ENCODE measurements around the gene ACTR2.
A peak's percentile ranks its signal among the peaks of the same experiment; 100 is the strongest.
"Not testable (repeated sequence)": the region's sequence is repeated elsewhere in the genome, so short reads cannot be mapped to it uniquely, and the experiment has no call there.

ACTR2 gene

GRCh38 chr2:65231121-65231520 lies 3.5 kb downstream of the ACTR2 start:
- peak in 2 of 3 donors; percentile 41 to 46 for DNase-seq

- peak; percentile 70 to 81 (median 76) for DNase-seq
Observed at GRCh38 chr2:65231892-65232477, 4.4 kb downstream of the ACTR2 start.

GRCh38 chr2:65232636-65233035 lies 5.0 kb downstream of the ACTR2 start:
- DNase-seq: peak; percentile 35 to 83 (median 81)

- peak in 1 of 3 donors; percentile 13 for DNase-seq
Observed at GRCh38 chr2:65240657-65241056, 13.0 kb downstream of the ACTR2 start.

- peak in 1 of 3 donors; percentile 7 for DNase-seq
Observed at GRCh38 chr2:65244452-65244851, 16.8 kb downstream of the ACTR2 start.

DNA sequence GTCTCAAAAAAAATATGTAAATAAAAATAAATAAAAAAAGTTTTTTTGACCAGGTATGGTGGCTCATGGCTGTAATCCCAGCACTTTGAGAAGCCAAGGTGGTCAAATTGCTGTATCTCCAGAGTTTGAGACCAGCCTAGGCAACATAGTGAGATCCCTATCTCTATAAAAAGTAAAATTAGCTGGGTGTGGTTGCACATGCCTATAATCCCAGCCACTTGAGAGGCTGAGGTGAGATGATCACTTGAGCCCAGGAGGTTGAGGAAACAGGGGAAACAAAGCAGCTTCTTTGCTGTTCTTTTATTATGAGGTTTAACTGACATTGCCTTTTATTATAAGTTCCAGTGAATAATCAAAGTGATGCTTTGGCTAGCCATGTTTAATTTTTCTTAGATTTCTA lies 25.0 kb downstream of the ACTR2 start:
- no peak for DNase-seq

- peak in 1 of 3 donors; percentile 3 for DNase-seq
Observed at GRCh38 chr2:65255356-65255755, 27.7 kb downstream of the ACTR2 start.

DNA sequence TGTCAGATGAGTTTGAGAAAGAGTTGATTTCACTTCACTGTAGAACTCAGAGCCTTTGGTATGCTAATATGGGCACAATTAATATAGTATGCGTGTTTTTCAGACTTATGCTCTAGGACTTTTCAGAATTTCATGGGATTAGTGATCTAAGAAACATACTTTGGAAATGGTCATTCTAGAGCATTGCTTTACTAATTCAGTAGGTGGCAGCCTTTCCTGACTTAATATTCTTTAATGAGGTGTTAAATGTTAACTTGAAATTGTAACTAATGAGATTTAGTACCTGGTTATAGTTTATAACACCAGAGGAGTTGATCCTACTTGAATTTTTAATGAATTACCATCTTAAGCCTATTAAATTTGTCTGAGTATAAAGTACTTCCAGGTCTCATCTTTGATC lies 28.4 kb downstream of the ACTR2 start:
- peak in 1 of 3 donors; percentile 21 for DNase-seq

GRCh38 chr2:65257866-65258265 lies 30.2 kb downstream of the ACTR2 start:
- not testable (repeated sequence) for DNase-seq

- no peak for DNase-seq
Observed at GRCh38 chr2:65261676-65262075, 34.0 kb downstream of the ACTR2 start.

GRCh38 chr2:65263262-65263661 lies 35.6 kb downstream of the ACTR2 start:
- no peak for DNase-seq

DNA sequence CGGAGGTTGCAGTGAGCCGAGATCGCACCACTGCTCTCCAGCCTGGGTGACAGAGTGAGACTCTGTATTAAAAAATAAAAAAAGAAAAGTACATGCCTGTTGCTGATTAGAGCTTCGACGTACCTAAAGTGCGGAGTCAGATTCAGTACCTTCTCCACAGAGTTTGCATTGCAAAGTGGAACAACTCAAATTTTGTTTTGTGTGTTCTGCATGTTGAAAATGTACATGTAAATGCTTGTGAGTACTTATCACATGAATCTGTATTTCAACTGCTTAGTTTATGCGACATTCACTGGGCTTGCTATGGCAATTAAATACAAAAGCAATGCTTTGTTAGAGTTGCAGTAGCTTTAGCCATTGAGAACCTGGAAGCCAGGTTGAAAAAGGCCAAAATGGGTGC lies 36.4 kb downstream of the ACTR2 start:
- no peak for DNase-seq

- peak; percentile 73 to 79 (median 76) for DNase-seq
Observed at GRCh38 chr2:65264821-65265670, 37.4 kb downstream of the ACTR2 start.

DNA sequence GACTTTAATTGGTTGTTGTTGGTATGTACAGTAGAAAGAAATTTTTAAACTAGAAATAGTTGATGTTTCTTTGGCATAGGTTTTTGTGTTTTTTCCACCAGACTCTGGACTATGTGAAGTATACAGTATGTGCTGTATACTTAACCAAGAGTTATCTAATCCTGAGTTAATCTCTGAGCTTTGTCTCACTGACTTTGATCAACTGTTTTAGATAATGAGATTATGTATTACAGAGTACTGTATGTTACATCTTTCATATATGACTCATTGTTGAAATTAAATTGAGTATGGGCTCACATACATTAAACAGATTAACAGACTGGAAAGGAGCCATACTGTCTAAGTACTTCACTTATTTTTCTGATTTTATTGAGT lies 38.0 kb downstream of the ACTR2 start:
- no peak for DNase-seq

- DNase-seq: no peak
Observed at GRCh38 chr2:65267008-65267407, 39.4 kb downstream of the ACTR2 start.

- DNase-seq: no peak
Observed at GRCh38 chr2:65268957-65269356, 41.3 kb downstream of the ACTR2 start.

GRCh38 chr2:65273344-65273743 lies 45.7 kb downstream of the ACTR2 start:
- DNase-seq: no peak

GRCh38 chr2:65275141-65275915 lies 47.7 kb downstream of the ACTR2 start:
- DNase-seq: no peak

DNA sequence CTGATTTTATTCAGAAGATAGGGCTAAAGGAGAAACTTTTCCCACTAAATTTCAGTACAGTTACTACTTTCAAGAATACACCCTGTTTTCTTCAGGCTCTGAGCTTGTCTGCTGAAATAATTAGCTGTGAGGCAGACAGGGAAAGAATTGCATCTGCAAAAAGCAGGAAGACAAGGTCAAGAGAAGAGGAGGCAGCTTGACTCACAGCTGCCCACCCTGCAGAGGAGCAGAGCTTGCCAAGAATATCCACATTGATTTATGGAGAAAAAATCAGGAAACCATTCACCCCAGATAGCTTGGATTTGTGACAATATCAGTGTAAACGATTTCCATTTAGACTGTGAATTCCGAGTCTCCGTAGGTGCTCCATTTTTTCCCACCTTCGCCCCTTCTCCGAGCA lies 49.0 kb downstream of the ACTR2 start:
- DNase-seq: no peak

DNA sequence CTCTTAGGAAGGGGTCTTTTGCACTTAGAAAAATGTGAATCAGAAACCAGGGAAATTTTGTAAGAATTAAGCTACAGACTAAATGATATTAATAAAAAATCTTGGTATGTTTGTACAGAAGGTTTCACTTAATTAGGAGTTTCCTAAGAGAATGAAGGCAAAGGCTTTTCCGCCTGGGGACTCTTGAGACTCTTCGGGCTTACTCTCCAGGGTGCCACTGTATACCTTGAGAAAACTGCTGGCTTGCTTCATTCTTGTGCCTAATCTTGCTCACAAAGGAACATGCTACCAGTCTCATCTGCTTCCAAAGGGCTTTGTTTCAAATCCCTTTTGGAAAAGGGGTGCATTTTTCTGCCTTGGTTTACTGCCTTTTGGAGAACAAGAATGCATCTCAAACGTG lies 49.5 kb downstream of the ACTR2 start:
- no peak for DNase-seq

GRCh38 chr2:65277791-65278483 lies 50.3 kb downstream of the ACTR2 start:
- no peak for DNase-seq

DNA sequence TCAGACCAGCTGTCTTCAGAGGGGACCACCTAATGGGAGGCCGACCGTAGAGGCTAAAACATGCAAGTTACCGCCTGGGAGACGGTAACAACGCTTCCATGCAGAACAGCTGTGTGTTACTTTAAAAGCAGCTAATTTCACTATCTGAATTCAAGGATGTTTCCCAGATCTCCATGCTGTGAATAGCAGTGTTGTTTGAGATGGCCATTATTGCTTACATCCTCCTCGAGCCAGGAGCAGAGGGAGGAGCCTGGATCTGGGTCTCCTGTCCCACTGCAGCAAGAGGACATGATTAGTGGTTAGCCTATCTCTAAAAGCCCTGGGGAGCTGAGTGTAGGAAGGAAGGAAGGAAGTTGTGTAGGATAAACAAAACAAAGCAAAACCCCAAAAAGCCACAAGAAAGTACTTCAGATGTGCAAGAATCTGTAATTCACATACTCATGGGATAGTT lies 50.9 kb downstream of the ACTR2 start:
- no peak for DNase-seq

- DNase-seq: no peak
Observed at GRCh38 chr2:65279756-65280155, 52.1 kb downstream of the ACTR2 start.
